Measurements from ENCODE around the gene SCUBE1. TPM values are rescaled to one million over a fixed set of nuclear protein-coding genes. Genes with fewer than 3 reads are reported as not detected.
A peak's percentile ranks its signal among the peaks of the same experiment; 100 is the strongest.

The SCUBE1 gene
- total and polyA plus RNA-seq, 8 donors, result 0.04 to 0.41 (median 0.12) TPM; not detected in 3

DNA sequence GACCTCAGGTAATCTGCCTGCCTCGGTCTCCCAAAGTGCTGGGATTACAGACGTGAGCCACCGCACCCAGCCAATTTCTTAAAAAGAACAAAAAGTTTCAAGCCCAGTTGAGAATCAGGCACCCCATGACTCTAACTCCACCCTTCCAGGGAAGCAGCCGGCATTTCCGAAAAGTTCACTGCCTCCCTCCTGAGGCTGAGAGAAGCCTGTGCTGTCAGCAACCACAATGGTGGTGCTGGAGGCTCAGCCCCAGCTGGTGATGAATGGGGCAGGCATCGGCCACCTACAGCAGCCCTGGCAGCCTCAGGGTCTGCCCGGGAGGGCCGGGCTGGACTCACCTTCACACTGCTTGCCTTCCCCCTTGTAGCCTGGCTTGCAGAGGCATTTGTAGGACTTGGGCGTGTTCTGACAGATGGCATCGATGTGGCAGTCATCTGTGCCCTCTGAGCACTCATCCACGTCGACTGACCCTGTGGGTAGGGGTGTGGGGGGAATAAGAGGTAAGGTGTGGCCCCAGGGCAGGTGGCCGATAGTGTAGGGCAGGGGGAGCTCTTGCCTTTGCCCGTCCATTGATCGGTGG is 4.3 kb downstream of the SCUBE1 start:
- DNase-seq (no peak), ATAC-seq (no peak), FAIRE-seq (no peak)
- H3K9me3 ChIP-seq, result no peaks in the 10 kb centered on the region
- intact Hi-C loops (cut with DNase I), result no loop called here
- 54 to 62% methylated on average over 15 of the region's 15 CpGs for WGBS, 2 donors
- peaks cover 0 to 5% (median 2%) of the 10 kb centered on the region in 4 donors for H3K27me3 ChIP-seq
- no peak for TF ChIP-seq CTCF (IDR thresholded peaks at IDR 0.05)
- H3K4me1 ChIP-seq, result peaks cover 0 to 4% (median 0%) of the 10 kb centered on the region in 3 donors
- H3K36me3 ChIP-seq, result no peaks in the 10 kb centered on the region
- no peak overlapping the region for H3K27ac ChIP-seq
- no peak overlapping the region for H3K4me3 ChIP-seq

DNA sequence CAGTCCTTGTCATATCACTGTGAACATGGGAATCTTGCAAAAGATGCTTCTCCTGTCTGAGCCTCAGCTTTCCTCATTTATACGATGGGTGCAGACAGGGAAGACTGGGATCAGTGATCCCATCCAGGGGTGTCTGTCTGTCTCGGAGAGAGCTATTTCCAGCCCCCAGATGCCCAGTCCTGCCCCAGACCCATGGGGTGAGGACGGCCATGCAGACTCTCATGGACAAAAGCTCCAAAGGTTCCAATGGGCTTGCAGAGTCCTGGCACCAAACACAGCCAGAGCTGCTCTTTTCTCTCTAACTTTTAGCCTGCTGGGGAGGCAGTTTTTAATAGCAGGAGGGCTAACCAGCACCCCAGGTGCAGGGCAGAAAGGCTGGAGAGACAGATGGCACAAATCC is 5.2 kb downstream of the SCUBE1 start:
- FAIRE-seq, result no peak
- no peak for TF ChIP-seq CTCF (IDR thresholded peaks at IDR 0.05)
- DNase-seq, result no peak
- Histone ChIP-seq H3K4me1 (no peaks in the 10 kb centered on the region), H3K4me3 (no peak overlapping the region), H3K27ac (no peak overlapping the region), H3K27me3 (no peaks in the 10 kb centered on the region), H3K36me3 (no peaks in the 10 kb centered on the region), H3K9me3 (no peaks in the 10 kb centered on the region)
- intact Hi-C loops (cut with DNase I), result no loop called here
- WGBS, 2 donors, result 68 to 81% methylated on average over 3 of the region's 3 CpGs
- ATAC-seq, result no peak

DNA sequence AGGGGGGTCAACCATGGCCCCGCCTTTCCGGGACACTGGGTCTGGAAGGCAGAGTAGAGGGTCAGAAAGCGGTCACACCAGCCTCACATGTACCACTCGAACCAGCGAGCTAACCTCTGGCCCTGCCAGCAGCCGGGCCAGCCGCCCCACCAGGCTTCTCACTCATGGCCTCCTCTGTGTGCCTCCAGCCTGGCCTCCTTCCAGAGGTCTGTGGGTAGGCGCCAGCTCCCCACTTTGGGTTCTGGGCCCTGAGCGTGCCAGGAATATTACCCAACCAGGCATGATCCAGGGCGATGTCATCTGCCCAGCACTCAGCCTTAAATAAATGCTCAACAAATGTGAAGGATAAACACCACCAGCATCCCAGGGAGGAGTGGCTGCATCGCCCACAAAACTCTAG is 5.8 kb downstream of the SCUBE1 start:
- no peak overlapping the region for H3K4me3 ChIP-seq
- no peaks in the 10 kb centered on the region for H3K36me3 ChIP-seq
- intact Hi-C loops (cut with DNase I), result no loop called here
- 60 to 71% methylated on average over 11 of the region's 11 CpGs for WGBS, 2 donors
- H3K27me3 ChIP-seq, result no peaks in the 10 kb centered on the region
- H3K27ac ChIP-seq, result no peak overlapping the region
- DNase-seq, result no peak
- peak in 1 of 4 donors; percentile 25 for ATAC-seq
- H3K9me3 ChIP-seq, result no peaks in the 10 kb centered on the region
- TF ChIP-seq CTCF (IDR thresholded peaks at IDR 0.05), result no peak
- no peak for FAIRE-seq
- H3K4me1 ChIP-seq, result no peaks in the 10 kb centered on the region

- Histone ChIP-seq H3K4me1 (no peaks in the 10 kb centered on the region), H3K27me3 (no peaks in the 10 kb centered on the region), H3K36me3 (no peaks in the 10 kb centered on the region), H3K9me3 (no peaks in the 10 kb centered on the region), H3K27ac (no peak overlapping the region), H3K4me3 (no peak overlapping the region)
- intact Hi-C loops (cut with DNase I), result no loop called here
- FAIRE-seq, result no peak
- TF ChIP-seq CTCF (IDR thresholded peaks at IDR 0.05), result no peak
- WGBS, 2 donors, result 80 to 89% methylated on average over 4 of the region's 4 CpGs
- no peak for DNase-seq
- no peak for ATAC-seq
Observed at GRCh38 chr22:43334378-43334777, 8.8 kb downstream of the SCUBE1 start.

DNA sequence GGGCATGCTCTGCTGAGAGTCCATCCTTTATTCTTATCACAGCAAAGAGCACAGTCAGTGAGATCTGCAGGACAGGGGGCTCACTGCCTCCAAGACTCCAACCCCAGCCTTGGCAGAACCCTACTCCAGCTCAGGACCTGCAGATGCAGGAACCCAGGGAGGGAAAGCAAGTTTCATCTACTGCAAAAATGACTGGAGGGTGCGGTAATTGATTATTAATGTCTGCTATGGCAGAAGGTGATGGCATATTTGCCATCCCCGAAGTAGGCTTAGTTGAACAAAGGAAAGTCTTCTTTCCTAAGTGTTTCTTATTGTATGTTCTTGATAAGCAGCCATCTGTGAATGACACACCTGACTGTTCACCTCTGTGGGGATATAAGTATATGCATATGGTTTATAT is 9.2 kb downstream of the SCUBE1 start:
- FAIRE-seq, result no peak
- intact Hi-C loops (cut with DNase I), result no loop called here
- Histone ChIP-seq H3K4me1 (no peaks in the 10 kb centered on the region), H3K4me3 (no peak overlapping the region), H3K27ac (no peak overlapping the region), H3K36me3 (no peaks in the 10 kb centered on the region), H3K9me3 (no peaks in the 10 kb centered on the region), H3K27me3 (no peaks in the 10 kb centered on the region)
- WGBS, 2 donors, result 70 to 76% methylated on average over 2 of the region's 2 CpGs
- no peak for TF ChIP-seq CTCF (IDR thresholded peaks at IDR 0.05)
- DNase-seq, result no peak
- ATAC-seq, result no peak

Measured in pancreas (tissue), 10 donors.